DOHH2 (cell line): ENCODE data around the gene PREX1.

Source experiments
- EZH2phosphoT487 ChIP-seq: fragments of 200-600 bp; sonication (generic); IDR thresholded peaks from 2 replicates; pipeline ENCODE4 v1.6.1; 2017; ENCODE audit warnings: borderline replicate concordance, mild to moderate bottlenecking, antibody characterized with exemption, low read length, moderate library complexity, mixed read lengths
- TF ChIP-seq, protein P1 (sequence below): fragments of 200-600 bp; sonication (generic); IDR thresholded peaks from one replicate; pipeline ENCODE4 v1.5.1; 2014; ENCODE audit warnings: antibody characterized with exemption, mild to moderate bottlenecking, low read depth, low read length; ENCODE audit not compliant: poor library complexity, severe bottlenecking

DNA sequence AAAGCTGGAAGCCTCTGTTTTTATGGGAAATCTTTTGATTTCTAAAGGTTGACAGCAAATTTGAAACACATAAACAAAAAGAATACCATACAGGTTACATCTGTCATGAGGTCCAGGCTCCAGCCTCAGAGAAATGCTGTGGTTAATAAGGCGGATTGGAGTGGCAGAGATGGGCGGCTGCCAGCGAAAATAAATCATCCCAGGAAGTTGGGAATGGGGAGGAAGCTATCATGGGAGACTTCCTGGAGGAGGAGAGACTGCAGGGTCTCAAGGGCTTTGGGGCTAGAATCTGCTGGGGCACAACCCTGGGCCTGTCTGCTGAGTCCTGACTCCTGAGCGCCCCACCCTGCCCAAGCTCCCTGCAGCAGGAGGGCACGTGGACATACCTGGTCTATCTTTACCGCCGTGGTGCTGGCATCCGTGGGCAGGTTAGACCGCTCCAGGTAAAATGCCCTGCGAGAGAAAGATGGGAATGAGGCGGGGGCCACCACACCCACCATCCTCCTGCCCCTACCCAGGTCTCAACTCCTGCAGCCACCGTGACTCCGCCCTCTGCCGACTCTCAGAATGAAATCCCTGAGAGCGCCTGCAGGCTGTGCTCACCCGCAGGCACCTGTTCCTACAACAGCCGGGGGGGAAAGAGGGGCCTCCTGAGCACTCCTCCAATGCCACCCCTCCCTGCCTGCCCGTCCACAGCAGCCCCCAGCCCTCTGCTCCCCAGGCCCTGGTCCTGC, 197.3 kb downstream of the PREX1 start:
- no peak for TF ChIP-seq EZH2phosphoT487
- TF ChIP-seq, protein P1, sequence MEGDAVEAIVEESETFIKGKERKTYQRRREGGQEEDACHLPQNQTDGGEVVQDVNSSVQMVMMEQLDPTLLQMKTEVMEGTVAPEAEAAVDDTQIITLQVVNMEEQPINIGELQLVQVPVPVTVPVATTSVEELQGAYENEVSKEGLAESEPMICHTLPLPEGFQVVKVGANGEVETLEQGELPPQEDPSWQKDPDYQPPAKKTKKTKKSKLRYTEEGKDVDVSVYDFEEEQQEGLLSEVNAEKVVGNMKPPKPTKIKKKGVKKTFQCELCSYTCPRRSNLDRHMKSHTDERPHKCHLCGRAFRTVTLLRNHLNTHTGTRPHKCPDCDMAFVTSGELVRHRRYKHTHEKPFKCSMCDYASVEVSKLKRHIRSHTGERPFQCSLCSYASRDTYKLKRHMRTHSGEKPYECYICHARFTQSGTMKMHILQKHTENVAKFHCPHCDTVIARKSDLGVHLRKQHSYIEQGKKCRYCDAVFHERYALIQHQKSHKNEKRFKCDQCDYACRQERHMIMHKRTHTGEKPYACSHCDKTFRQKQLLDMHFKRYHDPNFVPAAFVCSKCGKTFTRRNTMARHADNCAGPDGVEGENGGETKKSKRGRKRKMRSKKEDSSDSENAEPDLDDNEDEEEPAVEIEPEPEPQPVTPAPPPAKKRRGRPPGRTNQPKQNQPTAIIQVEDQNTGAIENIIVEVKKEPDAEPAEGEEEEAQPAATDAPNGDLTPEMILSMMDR = no peak
